Measurements from ENCODE around the gene DOC2B. TPM values are rescaled to one million over a fixed set of nuclear protein-coding genes. Genes with fewer than 3 reads are reported as not detected.
A peak's percentile ranks its signal among the peaks of the same experiment; 100 is the strongest.
"Not testable (repeated sequence)": the region's sequence is repeated elsewhere in the genome, so short reads cannot be mapped to it uniquely, and the experiment has no call there.

The DOC2B gene
- total RNA-seq, 1 donor from 2014 or later = 15.6 TPM

- DNase-seq = no peak
Observed at GRCh38 chr17:144936-145670, 36.3 kb downstream of the DOC2B start.

GRCh38 chr17:143785-144281 is 37.6 kb downstream of the DOC2B start:
- peak; percentile 76 for DNase-seq

- no peak for DNase-seq
Observed at GRCh38 chr17:142876-143784, 38.3 kb downstream of the DOC2B start.

- DNase-seq = no peak
Observed at GRCh38 chr17:142102-142661, 39.3 kb downstream of the DOC2B start.

- DNase-seq = not testable (repeated sequence)
Observed at GRCh38 chr17:139401-140205, 41.8 kb downstream of the DOC2B start.

- DNase-seq = not testable (repeated sequence)
Observed at GRCh38 chr17:137166-137807, 44.2 kb downstream of the DOC2B start, which contains the start of gene SCGB1C2. Gene SCGB1C2, plus strand, starts transcription at chr17:137569. Its CDS starts 22 bp downstream, at chr17:137591.

GRCh38 chr17:136531-136930 is 44.9 kb downstream of the DOC2B start:
- not testable (repeated sequence) for DNase-seq

GRCh38 chr17:135895-136294 is 45.6 kb downstream of the DOC2B start:
- not testable (repeated sequence) for DNase-seq

GRCh38 chr17:135022-135421 is 46.4 kb downstream of the DOC2B start:
- not testable (repeated sequence) for DNase-seq

GRCh38 chr17:134332-134785 is 47.1 kb downstream of the DOC2B start:
- not testable (repeated sequence) for DNase-seq

GRCh38 chr17:133932-134331 is 47.5 kb downstream of the DOC2B start:
- not testable (repeated sequence) for DNase-seq

- not testable (repeated sequence) for DNase-seq
Observed at GRCh38 chr17:118339-118917, 63.0 kb downstream of the DOC2B start.

GRCh38 chr17:113111-113510 is 68.3 kb downstream of the DOC2B start:
- not testable (repeated sequence) for DNase-seq

Other genes starting within 250 kb of the DOC2B start
- not detected for gene SCGB1C2, start 44.1 kb downstream of the DOC2B start, total RNA-seq
- 1.1 TPM for gene RPH3AL, start 171.2 kb upstream of the DOC2B start, total RNA-seq